PC-3 (cell line): ENCODE measurements around the gene LRRN4CL. TPM values are rescaled to one million over a fixed set of nuclear protein-coding genes. Genes with fewer than 3 reads are reported as not detected.

Experiments
- ATAC-seq: fragments of 200-7000 bp; cut with Tn5 transposase; 2 replicates; pipeline ENCODE4 v1.9.1; 2020; ENCODE audit warnings: mild to moderate bottlenecking, moderate library complexity
- BruUV-seq: library from RNA; stranded (reverse); fragments of 400-500 nt; replicated peaks from 2 replicates; lab custom pipeline; 2021; lab: Mats Ljungman, UMichigan
- CTCF ChIA-PET: fragments of 300-600 bp; sonication (Branson Sonifier 250); formaldehyde crosslinking; loops from one replicate; lab custom pipeline; 2022; ENCODE audit warnings: antibody characterized with exemption; lab: Charles Lee
- POLR2A ChIA-PET: fragments of 300-600 bp; sonication (Branson Sonifier 250); formaldehyde crosslinking; loops from one replicate; lab custom pipeline; 2022; ENCODE audit warnings: antibody characterized with exemption; ENCODE audit not compliant: unreplicated experiment; lab: Charles Lee
- DNase-seq: peaks from one replicate; pipeline ENCODE4 v3.0.0-alpha.2; 2015
- H2AFZ ChIP-seq: fragments of 300-600 bp; sonication (generic); 2 replicates; pipeline ENCODE4 v1.6.0; 2016; ENCODE audit warnings: antibody characterized with exemption, low read length
- H3F3A ChIP-seq: fragments of 300-600 bp; sonication (generic); one replicate; pipeline ENCODE4 v1.6.0; 2017; ENCODE audit warnings: antibody characterized with exemption, low read length, control low read depth, mild to moderate bottlenecking; ENCODE audit not compliant: unreplicated experiment
- H3K27ac ChIP-seq: fragments of 300-600 bp; sonication (generic); 2 replicates; pipeline ENCODE4 v1.5.1; 2016; ENCODE audit warnings: mild to moderate bottlenecking, low read length
- H3K27me3 ChIP-seq: fragments of 300-600 bp; sonication (generic); 2 replicates; pipeline ENCODE4 v1.6.1; 2016; ENCODE audit warnings: low read length, mixed read lengths
- H3K36me3 ChIP-seq: fragments of 300-600 bp; sonication (generic); 2 replicates; pipeline ENCODE4 v1.6.1; 2016; ENCODE audit warnings: low read depth, mixed run types, low read length, mixed read lengths
- H3K4me1 ChIP-seq: fragments of 300-600 bp; sonication (generic); 2 replicates; pipeline ENCODE4 v1.5.1; 2016; ENCODE audit warnings: low read length; ENCODE audit not compliant: insufficient read depth
- H3K4me2 ChIP-seq: fragments of 300-600 bp; sonication (generic); 2 replicates; pipeline ENCODE4 v1.6.0; 2016; ENCODE audit warnings: low read length
- H3K4me3 ChIP-seq: fragments of 300-600 bp; sonication (generic); 2 replicates; pipeline ENCODE4 v1.5.1; 2016; ENCODE audit warnings: mild to moderate bottlenecking, low read length, mixed read lengths
- H3K79me2 ChIP-seq: fragments of 300-600 bp; sonication (generic); 2 replicates; pipeline ENCODE4 v1.6.1; 2017; ENCODE audit warnings: low read length, mixed read lengths
- H3K9ac ChIP-seq: fragments of 300-600 bp; sonication (generic); 2 replicates; pipeline ENCODE4 v1.6.0; 2016; ENCODE audit warnings: mild to moderate bottlenecking, low read length
- H3K9me2 ChIP-seq: fragments of 300-600 bp; sonication (generic); replicated peaks from 2 replicates; pipeline ENCODE4 v1.6.1; 2016; ENCODE audit warnings: mixed run types, low read length, mixed read lengths
- H3K9me3 ChIP-seq: fragments of 300-600 bp; sonication (generic); 2 replicates; pipeline ENCODE4 v1.6.1; 2016; ENCODE audit warnings: low read length, mixed read lengths
- H4K20me1 ChIP-seq: fragments of 300-600 bp; sonication (generic); 2 replicates; pipeline ENCODE4 v1.6.1; 2016; ENCODE audit warnings: low read length, mixed read lengths
- CTCF ChIP-seq: fragments of 300-600 bp; sonication (generic); conservative IDR thresholded peaks from 2 replicates; pipeline ENCODE4 v1.5.1; 2017; ENCODE audit warnings: antibody characterized with exemption, low read depth, mild to moderate bottlenecking, low read length
- EZH2 ChIP-seq: fragments of 300-600 bp; sonication (generic); IDR thresholded peaks from one replicate; pipeline ENCODE4 v1.6.1; 2017; ENCODE audit warnings: antibody characterized with exemption, mild to moderate bottlenecking, low read length; ENCODE audit not compliant: unreplicated experiment
- EZH2phosphoT487 ChIP-seq: fragments of 300-600 bp; sonication (generic); IDR thresholded peaks from 2 replicates; pipeline ENCODE4 v1.6.1; 2018; ENCODE audit warnings: mild to moderate bottlenecking, antibody characterized with exemption, low read length, borderline replicate concordance
- intact Hi-C: fragments of 100-400 bp; cut with micrococcal nuclease; formaldehyde crosslinking; loops from 2 replicates; pipeline ENCODE4 v1.9.0; 2023
- total RNA-seq: library from RNA; depleted of rRNA; stranded (reverse); fragments of >200 nt; gene quantifications from 2 replicates; pipeline ENCODE4 v1.2.3, GENCODE V29; 2014

LRRN4CL gene
- total RNA-seq, 1 experiment from 2014 or later, result 0.51 TPM

DNA sequence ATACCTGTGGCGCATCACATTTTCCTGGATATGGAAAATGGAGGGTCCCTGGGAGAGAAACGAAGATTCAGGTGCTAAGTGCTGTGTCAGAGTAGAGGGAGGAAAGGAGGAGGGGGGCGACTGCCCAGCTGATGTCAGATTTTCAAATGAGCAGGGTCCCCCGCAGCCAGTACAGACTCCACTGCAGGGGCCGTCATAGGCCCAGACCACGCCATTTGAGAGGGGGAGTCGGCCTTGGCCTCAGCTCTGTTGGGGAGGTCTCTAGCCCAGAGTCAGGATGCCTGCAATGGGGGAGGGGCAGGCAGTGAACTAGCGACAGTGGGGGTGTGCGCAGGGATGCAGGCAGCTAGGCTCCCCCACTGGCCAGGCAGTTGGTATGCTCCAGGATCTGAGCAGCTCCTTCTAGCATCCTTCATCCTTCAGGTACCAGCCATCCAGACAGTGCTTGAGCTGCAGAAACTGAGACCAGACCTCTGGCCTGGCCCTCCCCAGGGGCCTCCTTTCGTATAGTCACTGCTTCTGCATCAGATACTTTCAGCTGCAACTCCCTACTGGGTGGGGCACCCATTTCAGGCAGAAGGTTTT lies 18.0 kb upstream of the LRRN4CL start, which contains the start of the genes BSCL2 and GNG3:
Gene BSCL2 (minus strand): TSS at position 148 of the 585 bp plus-strand sequence. CDS start 229 bp downstream, outside the sequence.
Gene GNG3 (plus strand): TSS at position 400 of the 585 bp plus-strand sequence. CDS start 620 bp downstream, outside the sequence.
- H3K9me3 ChIP-seq, result no peaks in the 10 kb centered on the region
- no TSS peak for BruUV-seq

DNA sequence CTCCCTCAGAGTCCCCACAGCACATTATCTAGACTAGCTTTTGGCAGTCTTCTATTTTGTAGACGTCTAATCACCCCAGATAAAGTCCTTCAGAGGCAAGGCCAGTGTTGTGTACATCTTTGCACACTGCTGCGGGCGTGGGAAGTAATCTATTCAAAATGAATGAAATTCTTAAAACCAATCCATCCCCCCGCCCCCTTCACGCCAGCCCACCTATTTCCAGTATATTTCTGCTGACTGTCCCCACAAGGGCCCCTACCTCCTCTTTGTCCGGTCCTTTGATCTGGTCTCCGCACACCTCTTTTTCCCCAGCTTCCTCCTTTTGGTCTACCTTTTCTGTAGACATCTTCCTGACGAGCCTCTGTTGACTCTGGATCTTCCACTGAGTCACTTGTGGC lies 17.5 kb upstream of the LRRN4CL start:
- Histone ChIP-seq H2AFZ (peak overlapping the region; percentile 76; the same call in 1 of the 2 replicates), H3K9ac (no peak overlapping the region), H3K9me2 (no peaks in the 10 kb centered on the region), H3K4me2 (peak overlapping the region; percentile 89), H3K27me3 (no peaks in the 10 kb centered on the region), H3K9me3 (no peaks in the 10 kb centered on the region), H3K36me3 (peaks cover 22% of the 10 kb centered on the region), H3K79me2 (0 out of 2 replicates have a peak, but pooled peaks cover 5% of the 10 kb centered on the region), H3K4me3 (no peak overlapping the region; the same call in 1 of the 2 replicates), H3F3A (peaks cover 6% of the 10 kb centered on the region), H4K20me1 (no peaks in the 10 kb centered on the region), H3K27ac (no peak overlapping the region), H3K4me1 (peaks cover 17% of the 10 kb centered on the region)
- intact Hi-C loops, result loop anchor here (2.0 kb wide), 1 partner anchor 22 kb away; the partner anchor contains the start of gene TTC9C
- POLR2A ChIA-PET, result interaction anchor here (0.6 to 0.7 kb wide), 6 partner anchors 47 to 154 kb away, joined by 3 to 11 read pairs (median 5); partner anchors contain the start of genes TAF6L and ZBTB3
- no TSS peak for BruUV-seq
- CTCF ChIA-PET, result interaction anchor here (0.6 to 1.7 kb wide), 2 partner anchors 13 to 26 kb away, joined by 4 to 11 read pairs; no protein-coding TSS in a partner anchor
- TF ChIP-seq EZH2phosphoT487, result no peak
- no peak for TF ChIP-seq CTCF
- TF ChIP-seq EZH2, result no peak
- ATAC-seq, result no peak; the same call in 1 of the 2 replicates
- DNase-seq, result peak; percentile 21

More for the DNA sequence above, 18.0 kb upstream of the LRRN4CL start, which contains the start of the genes BSCL2 and GNG3:
- peak within 1 kb of the TSS; percentile 76 for H2AFZ ChIP-seq
- H3K79me2 ChIP-seq, result 0 out of 2 replicates have a peak, but pooled peaks cover 5% of the 10 kb centered on the region
- no peaks in the 10 kb centered on the region for H4K20me1 ChIP-seq
- peaks cover 17% of the 10 kb centered on the region for H3K4me1 ChIP-seq
- H3K27me3 ChIP-seq, result no peaks in the 10 kb centered on the region
- intact Hi-C loops, result loop anchor here (2.0 kb wide), 1 partner anchor 21 kb away; the partner anchor contains the start of gene TTC9C
- peak within 1 kb of the TSS; percentile 87 for H3K4me3 ChIP-seq
- H3K9ac ChIP-seq, result no peak within 1 kb of the TSS
- POLR2A ChIA-PET, result interaction anchor here (0.6 kb wide), 1 partner anchor 46 kb away, joined by 4 read pairs; the partner anchor contains the start of gene ZBTB3
- H3K27ac ChIP-seq, result 0 out of 2 replicates have a peak within 1 kb of the TSS, but pooled peaks have one; percentile 2
- CTCF ChIA-PET, result no interaction called here
- ATAC-seq, result no peak
- H3K36me3 ChIP-seq, result peaks cover 26% of the 10 kb centered on the region
- no peak for TF ChIP-seq EZH2phosphoT487
- no peak for TF ChIP-seq EZH2
- TF ChIP-seq CTCF, result no peak
- H3F3A ChIP-seq, result peaks cover 6% of the 10 kb centered on the region
- DNase-seq, result no peak
- no peaks in the 10 kb centered on the region for H3K9me2 ChIP-seq
- H3K4me2 ChIP-seq, result peak within 1 kb of the TSS; percentile 89
